WTC11 (cell line): ENCODE results near the gene WDR26.

Source experiments
- ATF3 ChIP-seq: sonication (generic); formaldehyde crosslinking; conservative IDR thresholded peaks from 2 replicates; pipeline ENCODE4 v1.8.1; 2022; ENCODE audit warnings: mild to moderate bottlenecking, missing genetic modification reagents
- CTCF ChIP-seq: fragments of 200-600 bp; IDR thresholded peaks from 2 replicates; pipeline ENCODE4 v1.8.0; 2022; ENCODE audit warnings: antibody characterized with exemption
- E2F1 ChIP-seq: sonication (generic); formaldehyde crosslinking; IDR thresholded peaks from 2 replicates; pipeline ENCODE4 v1.8.0; 2022; ENCODE audit warnings: mild to moderate bottlenecking, missing genetic modification reagents
- ERG ChIP-seq: fragments of 250-450 bp; sonication (Bioruptor Pico); IDR thresholded peaks from 2 replicates; pipeline ENCODE4 v1.8.0; 2021; ENCODE audit warnings: mild to moderate bottlenecking
- MAX ChIP-seq: sonication (generic); formaldehyde crosslinking; IDR thresholded peaks from 2 replicates; pipeline ENCODE4 v1.8.0; 2022; ENCODE audit warnings: mild to moderate bottlenecking, missing genetic modification reagents
- TCF7 ChIP-seq: sonication (generic); formaldehyde crosslinking; IDR thresholded peaks from 2 replicates; pipeline ENCODE4 v1.8.0; 2022; ENCODE audit warnings: mild to moderate bottlenecking, low read depth, missing genetic modification reagents, moderate library complexity
- TEAD4 ChIP-seq: sonication (generic); formaldehyde crosslinking; IDR thresholded peaks from 2 replicates; pipeline ENCODE4 v1.8.0; 2022; ENCODE audit warnings: mild to moderate bottlenecking, missing genetic modification reagents
- ZBTB43 ChIP-seq: sonication (generic); formaldehyde crosslinking; IDR thresholded peaks from 2 replicates; pipeline ENCODE4 v1.8.1; 2023; ENCODE audit warnings: mild to moderate bottlenecking, missing genetic modification reagents

- no peak for TF ChIP-seq CTCF
- no peak for TF ChIP-seq ERG
- no peak for TF ChIP-seq TEAD4
- TF ChIP-seq TCF7, result no peak
- TF ChIP-seq ATF3 (CRISPR knock-in tag), result no peak
- no peak for TF ChIP-seq MAX (CRISPR knock-in tag)
- no peak for TF ChIP-seq E2F1 (CRISPR knock-in tag)
- TF ChIP-seq ZBTB43 (CRISPR knock-in tag), result no peak
Observed at GRCh38 chr1:224448453-224449017, 13.9 kb upstream of the WDR26 start.
